NB4 (cell line): ENCODE measurements around the gene NPAS2.
A peak's percentile ranks its signal among the peaks of the same experiment; 100 is the strongest.

Experiments used
- DNase-seq: peaks from one replicate; pipeline ENCODE4 v3.0.0; 2010; ENCODE audit warnings: low read depth
- H3K4me3 ChIP-seq: one replicate; pipeline ENCODE4 v1.5.1; 2011; ENCODE audit warnings: mild to moderate bottlenecking, low read depth, low read length, moderate library complexity
- MYC ChIP-seq: IDR thresholded peaks from 2 replicates; pipeline ENCODE4 v1.6.1; 2011; ENCODE audit warnings: low read depth, low read length
- POLR2A ChIP-seq: IDR thresholded peaks from 2 replicates; pipeline ENCODE4 v1.6.1; 2011; ENCODE audit warnings: mild to moderate bottlenecking; ENCODE audit not compliant: insufficient read length; ENCODE audit errors: extremely low read depth
- TF ChIP-seq, protein P1 (sequence below): IDR thresholded peaks from one replicate; pipeline ENCODE4 v1.5.1; 2012; ENCODE audit warnings: low read depth, low read length
- TF ChIP-seq, protein P2 (sequence below): IDR thresholded peaks from 2 replicates; pipeline ENCODE4 v1.6.1; 2011; ENCODE audit warnings: low read depth, low read length

Gene NPAS2

DNA sequence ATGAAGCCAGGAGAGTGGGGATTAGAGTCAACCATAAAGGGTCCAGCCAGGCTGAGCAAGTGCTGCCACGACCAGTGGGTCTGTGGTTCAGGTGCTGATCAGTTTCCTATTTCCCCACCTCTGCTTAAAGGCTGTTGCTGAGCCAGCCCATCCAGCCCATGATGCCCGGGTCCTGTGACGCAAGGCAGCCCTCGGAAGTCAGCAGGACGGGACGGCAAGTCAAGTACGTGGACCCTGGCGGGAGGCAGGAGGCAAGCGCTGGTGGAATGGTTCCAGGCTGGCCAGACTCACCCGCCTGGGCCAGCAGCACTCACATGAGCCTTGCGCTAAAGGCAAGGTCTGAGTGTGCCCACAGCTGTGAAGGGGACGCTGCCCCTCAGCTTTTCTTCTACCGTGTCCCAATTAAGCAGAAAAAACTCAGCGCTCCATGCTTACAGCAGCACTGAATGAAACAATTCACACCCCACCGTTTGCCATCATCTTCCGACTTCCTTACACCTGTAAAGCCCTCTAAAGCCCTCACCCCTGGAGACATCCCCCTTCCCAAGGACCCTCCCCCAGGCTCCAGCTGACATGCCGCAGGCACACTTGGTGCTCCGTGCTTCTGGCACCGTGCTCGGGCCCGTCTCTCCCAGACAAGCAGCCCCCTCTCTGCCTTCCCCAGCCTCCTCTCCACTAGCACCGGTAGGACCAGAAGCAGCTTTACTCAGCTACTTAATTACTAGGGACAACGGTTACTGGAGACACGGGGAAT lies 170.9 kb downstream of the NPAS2 start:
- no peak for DNase-seq
- no peak overlapping the region for H3K4me3 ChIP-seq
- TF ChIP-seq, protein P1, sequence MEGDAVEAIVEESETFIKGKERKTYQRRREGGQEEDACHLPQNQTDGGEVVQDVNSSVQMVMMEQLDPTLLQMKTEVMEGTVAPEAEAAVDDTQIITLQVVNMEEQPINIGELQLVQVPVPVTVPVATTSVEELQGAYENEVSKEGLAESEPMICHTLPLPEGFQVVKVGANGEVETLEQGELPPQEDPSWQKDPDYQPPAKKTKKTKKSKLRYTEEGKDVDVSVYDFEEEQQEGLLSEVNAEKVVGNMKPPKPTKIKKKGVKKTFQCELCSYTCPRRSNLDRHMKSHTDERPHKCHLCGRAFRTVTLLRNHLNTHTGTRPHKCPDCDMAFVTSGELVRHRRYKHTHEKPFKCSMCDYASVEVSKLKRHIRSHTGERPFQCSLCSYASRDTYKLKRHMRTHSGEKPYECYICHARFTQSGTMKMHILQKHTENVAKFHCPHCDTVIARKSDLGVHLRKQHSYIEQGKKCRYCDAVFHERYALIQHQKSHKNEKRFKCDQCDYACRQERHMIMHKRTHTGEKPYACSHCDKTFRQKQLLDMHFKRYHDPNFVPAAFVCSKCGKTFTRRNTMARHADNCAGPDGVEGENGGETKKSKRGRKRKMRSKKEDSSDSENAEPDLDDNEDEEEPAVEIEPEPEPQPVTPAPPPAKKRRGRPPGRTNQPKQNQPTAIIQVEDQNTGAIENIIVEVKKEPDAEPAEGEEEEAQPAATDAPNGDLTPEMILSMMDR: no peak
- TF ChIP-seq POLR2A (no peak), MYC (no peak)
- TF ChIP-seq, protein P2, sequence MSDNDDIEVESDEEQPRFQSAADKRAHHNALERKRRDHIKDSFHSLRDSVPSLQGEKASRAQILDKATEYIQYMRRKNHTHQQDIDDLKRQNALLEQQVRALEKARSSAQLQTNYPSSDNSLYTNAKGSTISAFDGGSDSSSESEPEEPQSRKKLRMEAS: no peak

DNA sequence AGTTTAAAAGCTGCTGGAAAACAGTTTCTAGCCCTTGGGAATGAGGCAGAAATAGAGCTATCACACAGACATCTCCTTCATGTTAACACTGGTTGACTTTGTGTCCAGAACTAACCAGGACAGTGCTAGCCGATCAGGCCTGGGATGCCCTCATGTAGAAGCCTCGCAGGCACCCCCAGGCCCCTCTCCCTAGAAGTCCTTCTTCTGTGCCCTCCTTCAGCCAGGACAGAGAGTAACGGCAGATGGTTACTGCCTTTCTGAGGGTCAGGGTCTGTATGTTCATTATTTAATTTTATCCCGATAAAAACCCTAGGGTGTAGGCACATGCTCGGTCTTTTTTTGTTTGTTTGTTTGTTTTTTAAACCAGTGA lies 171.4 kb downstream of the NPAS2 start:
- no peak for DNase-seq
- H3K4me3 ChIP-seq: no peak overlapping the region
- TF ChIP-seq, protein P1: no peak
- TF ChIP-seq, protein P2: no peak
- no peak for TF ChIP-seq MYC
- TF ChIP-seq POLR2A: no peak

DNA sequence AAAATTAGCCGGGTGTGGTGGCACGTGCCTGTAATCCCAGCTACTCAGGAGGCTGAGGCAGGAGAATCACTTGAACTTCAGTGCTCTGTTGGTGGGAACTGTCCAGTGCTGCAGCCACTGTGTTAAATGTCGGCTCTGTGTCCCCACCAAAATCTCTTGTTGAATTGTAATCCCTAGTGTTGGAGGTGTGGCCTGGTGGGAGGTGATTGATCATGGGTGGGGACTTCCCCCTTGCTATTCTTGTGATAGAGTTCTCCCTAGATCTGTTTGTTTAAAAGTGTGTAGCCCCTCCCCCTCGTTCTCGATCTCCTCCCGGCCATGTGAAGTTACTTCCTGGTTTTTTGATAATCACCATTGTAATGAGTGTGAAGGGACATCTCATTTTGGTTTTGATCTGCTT lies 172.3 kb downstream of the NPAS2 start:
- TF ChIP-seq POLR2A (no peak), MYC (no peak)
- TF ChIP-seq, protein P2: no peak
- TF ChIP-seq, protein P1: no peak
- DNase-seq: peak; percentile 50
- H3K4me3 ChIP-seq: no peak overlapping the region

DNA sequence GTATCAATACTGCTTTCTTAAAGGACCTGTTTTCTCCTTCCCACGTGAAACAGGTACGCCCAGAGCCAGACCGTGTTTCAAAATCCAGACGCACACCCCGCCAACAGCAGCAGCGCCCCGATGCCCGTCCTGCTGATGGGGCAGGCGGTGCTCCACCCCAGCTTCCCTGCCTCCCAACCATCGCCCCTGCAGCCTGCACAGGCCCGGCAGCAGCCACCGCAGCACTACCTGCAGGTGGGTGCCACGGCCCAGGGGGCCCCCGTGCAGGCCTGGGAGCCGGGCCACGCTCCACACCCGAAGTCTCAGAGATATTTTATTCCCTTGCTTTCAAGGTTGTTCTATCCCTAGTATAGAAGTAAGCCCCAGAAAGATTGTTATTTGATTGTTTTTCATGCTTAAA lies 173.4 kb downstream of the NPAS2 start:
- H3K4me3 ChIP-seq: no peak overlapping the region
- TF ChIP-seq, protein P2: no peak
- no peak for TF ChIP-seq POLR2A
- no peak for TF ChIP-seq MYC
- TF ChIP-seq, protein P1: no peak
- DNase-seq: no peak

DNA sequence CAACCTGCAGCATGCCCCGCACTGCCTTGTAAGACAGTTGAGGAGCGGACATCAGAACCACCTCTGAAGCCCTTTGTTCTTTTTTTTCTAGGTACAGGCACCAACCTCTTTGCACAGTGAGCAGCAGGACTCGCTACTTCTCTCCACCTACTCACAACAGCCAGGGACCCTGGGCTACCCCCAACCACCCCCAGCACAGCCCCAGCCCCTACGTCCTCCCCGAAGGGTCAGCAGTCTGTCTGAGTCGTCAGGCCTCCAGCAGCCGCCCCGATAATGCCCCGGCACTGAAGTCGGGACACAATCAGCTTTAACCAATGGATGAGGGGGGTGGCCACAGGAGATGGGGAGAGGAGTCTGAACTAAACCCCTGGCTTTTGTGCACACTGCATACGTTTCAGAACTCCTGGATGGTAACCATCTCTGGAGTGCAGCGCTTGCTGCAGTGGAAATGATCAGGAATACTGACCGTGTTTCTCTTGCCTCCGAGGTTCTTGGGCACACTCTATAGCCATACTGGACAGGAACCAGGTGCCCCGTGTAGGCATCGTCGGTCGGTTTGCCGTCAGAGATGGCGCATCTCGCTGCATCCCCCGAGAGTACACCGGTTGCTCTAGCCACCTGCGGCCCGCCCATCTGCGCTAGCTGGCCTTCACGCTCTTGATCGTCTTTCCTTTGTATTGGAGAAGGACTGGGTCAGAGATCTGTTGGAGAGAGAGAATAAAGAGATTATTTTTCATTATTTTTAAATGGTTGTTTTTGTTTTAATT lies 175.6 kb downstream of the NPAS2 start:
- DNase-seq: no peak
- no peak overlapping the region for H3K4me3 ChIP-seq
- no peak for TF ChIP-seq MYC
- TF ChIP-seq, protein P1: no peak
- TF ChIP-seq POLR2A: no peak
- TF ChIP-seq, protein P2: no peak
